ENCODE measurements around the gene PACSIN2.
"Not testable (repeated sequence)": the region's sequence is repeated elsewhere in the genome, so short reads cannot be mapped to it uniquely, and the experiment has no call there.

Gene PACSIN2

GRCh38 chr22:42926104-42926503, 88.8 kb downstream of the PACSIN2 start:
- H3K4me1 ChIP-seq (ENCODE audit: low read length): no peaks in the 10 kb centered on the region
- TF ChIP-seq EZH2 (optimal IDR thresholded peaks at IDR 0.05; ENCODE audit: low read depth, low read length): no peak
- no peak for TF ChIP-seq EZH2phosphoT487 (IDR thresholded peaks at IDR 0.05; ENCODE audit: low read length)
- TF ChIP-seq, protein P1, sequence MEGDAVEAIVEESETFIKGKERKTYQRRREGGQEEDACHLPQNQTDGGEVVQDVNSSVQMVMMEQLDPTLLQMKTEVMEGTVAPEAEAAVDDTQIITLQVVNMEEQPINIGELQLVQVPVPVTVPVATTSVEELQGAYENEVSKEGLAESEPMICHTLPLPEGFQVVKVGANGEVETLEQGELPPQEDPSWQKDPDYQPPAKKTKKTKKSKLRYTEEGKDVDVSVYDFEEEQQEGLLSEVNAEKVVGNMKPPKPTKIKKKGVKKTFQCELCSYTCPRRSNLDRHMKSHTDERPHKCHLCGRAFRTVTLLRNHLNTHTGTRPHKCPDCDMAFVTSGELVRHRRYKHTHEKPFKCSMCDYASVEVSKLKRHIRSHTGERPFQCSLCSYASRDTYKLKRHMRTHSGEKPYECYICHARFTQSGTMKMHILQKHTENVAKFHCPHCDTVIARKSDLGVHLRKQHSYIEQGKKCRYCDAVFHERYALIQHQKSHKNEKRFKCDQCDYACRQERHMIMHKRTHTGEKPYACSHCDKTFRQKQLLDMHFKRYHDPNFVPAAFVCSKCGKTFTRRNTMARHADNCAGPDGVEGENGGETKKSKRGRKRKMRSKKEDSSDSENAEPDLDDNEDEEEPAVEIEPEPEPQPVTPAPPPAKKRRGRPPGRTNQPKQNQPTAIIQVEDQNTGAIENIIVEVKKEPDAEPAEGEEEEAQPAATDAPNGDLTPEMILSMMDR (IDR thresholded peaks at IDR 0.05; ENCODE audit: low read length): no peak
- no peaks in the 10 kb centered on the region for H3F3A ChIP-seq (ENCODE audit: insufficient read depth, low read length)
- no peak overlapping the region for H3K27ac ChIP-seq (ENCODE audit: low read length)
- H3K27me3 ChIP-seq (replicated peaks; ENCODE audit: insufficient read depth, low read length): no peaks in the 10 kb centered on the region
- no peak overlapping the region for H3K9ac ChIP-seq (ENCODE audit: low read length)
- no peak overlapping the region for H3K4me3 ChIP-seq (ENCODE audit: low read length)
- H3K9me2 ChIP-seq (replicated peaks; ENCODE audit: insufficient read depth, low read length): no peaks in the 10 kb centered on the region
- H3K4me2 ChIP-seq (ENCODE audit: low read depth, low read length): no peak overlapping the region
- no peaks in the 10 kb centered on the region for H3K9me3 ChIP-seq (replicated peaks; ENCODE audit: insufficient read depth, low read length)
- H3K36me3 ChIP-seq (replicated peaks; ENCODE audit: insufficient read depth, low read length): no peaks in the 10 kb centered on the region
- H4K20me1 ChIP-seq (ENCODE audit: insufficient read depth, low read length): no peaks in the 10 kb centered on the region
- no peak overlapping the region for H2AFZ ChIP-seq (ENCODE audit: low read length)
- H3K79me2 ChIP-seq (ENCODE audit: low read length): no peaks in the 10 kb centered on the region; the same call in 1 of the 2 replicates
- no peak for DNase-seq

DNA sequence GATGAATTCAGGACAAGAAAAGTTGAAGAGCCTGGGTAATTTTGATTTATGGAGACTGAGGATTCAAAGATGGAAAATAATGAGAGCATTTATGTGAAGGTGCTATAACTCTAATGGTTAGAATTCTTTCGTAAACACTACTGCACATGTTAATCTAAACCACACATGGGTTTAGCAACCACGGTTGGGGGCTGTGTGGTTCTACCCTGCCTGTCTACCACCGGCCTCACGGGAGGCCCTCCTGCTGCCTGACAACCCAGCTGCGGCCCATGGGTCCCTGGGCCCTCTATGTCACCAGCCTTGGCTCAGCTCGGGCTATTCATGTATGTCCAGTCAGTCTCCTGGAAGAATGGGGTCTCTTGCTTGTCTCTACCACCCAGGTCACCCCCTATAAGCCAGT, 89.4 kb downstream of the PACSIN2 start:
- Histone ChIP-seq H3K27ac (ENCODE audit: low read length) (no peak overlapping the region), H3K4me1 (ENCODE audit: low read length) (no peaks in the 10 kb centered on the region), H3F3A (ENCODE audit: insufficient read depth, low read length) (no peaks in the 10 kb centered on the region), H3K9me2 (replicated peaks; ENCODE audit: insufficient read depth, low read length) (no peaks in the 10 kb centered on the region), H3K4me2 (ENCODE audit: low read depth, low read length) (no peak overlapping the region), H2AFZ (ENCODE audit: low read length) (no peak overlapping the region), H3K79me2 (ENCODE audit: low read length) (no peaks in the 10 kb centered on the region; the same call in 1 of the 2 replicates), H4K20me1 (ENCODE audit: insufficient read depth, low read length) (no peaks in the 10 kb centered on the region), H3K27me3 (replicated peaks; ENCODE audit: insufficient read depth, low read length) (no peaks in the 10 kb centered on the region), H3K4me3 (ENCODE audit: low read length) (no peak overlapping the region), H3K9me3 (replicated peaks; ENCODE audit: insufficient read depth, low read length) (no peaks in the 10 kb centered on the region), H3K36me3 (replicated peaks; ENCODE audit: insufficient read depth, low read length) (no peaks in the 10 kb centered on the region), H3K9ac (ENCODE audit: low read length) (no peak overlapping the region)
- no peak for TF ChIP-seq EZH2phosphoT487 (IDR thresholded peaks at IDR 0.05; ENCODE audit: low read length)
- no peak for TF ChIP-seq EZH2 (optimal IDR thresholded peaks at IDR 0.05; ENCODE audit: low read depth, low read length)
- DNase-seq: no peak

- H3K27me3 ChIP-seq (replicated peaks; ENCODE audit: insufficient read depth, low read length); DNase-seq; H3F3A ChIP-seq (ENCODE audit: insufficient read depth, low read length); H3K4me2 ChIP-seq (ENCODE audit: low read depth, low read length); H3K9me2 ChIP-seq (replicated peaks; ENCODE audit: insufficient read depth, low read length); H3K4me1 ChIP-seq (ENCODE audit: low read length); H3K9ac ChIP-seq (ENCODE audit: low read length); H3K9me3 ChIP-seq (replicated peaks; ENCODE audit: insufficient read depth, low read length); H4K20me1 ChIP-seq (ENCODE audit: insufficient read depth, low read length); H3K79me2 ChIP-seq (ENCODE audit: low read length); H3K4me3 ChIP-seq (ENCODE audit: low read length); H3K36me3 ChIP-seq (replicated peaks; ENCODE audit: insufficient read depth, low read length); H2AFZ ChIP-seq (ENCODE audit: low read length); H3K27ac ChIP-seq (ENCODE audit: low read length): not testable (repeated sequence)
These were observed 89.9 kb downstream of the PACSIN2 start for GRCh38 chr22:42925031-42925430.

DNA sequence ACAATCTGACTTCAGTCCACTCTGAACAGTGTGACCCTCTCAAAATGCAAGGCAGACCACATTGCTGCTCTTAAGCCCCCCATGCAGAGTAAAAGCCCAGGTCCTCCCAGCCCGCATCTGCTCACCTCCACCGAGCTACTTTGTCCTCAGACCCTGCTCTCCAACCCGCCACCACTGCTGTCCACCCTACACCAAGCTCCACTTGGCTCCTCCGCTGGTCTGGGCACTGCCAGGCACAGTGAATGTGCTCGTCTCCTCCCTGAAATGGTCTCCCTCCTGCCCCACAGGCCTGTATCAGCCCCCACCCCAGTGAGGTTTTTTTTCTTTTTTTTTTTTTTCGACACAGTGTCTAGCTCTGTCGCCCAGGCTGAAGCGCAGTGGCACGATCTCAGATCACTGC, 90.5 kb downstream of the PACSIN2 start:
- Histone ChIP-seq H2AFZ (ENCODE audit: low read length) (no peak overlapping the region), H3K27me3 (replicated peaks; ENCODE audit: insufficient read depth, low read length) (no peaks in the 10 kb centered on the region), H3K79me2 (ENCODE audit: low read length) (no peaks in the 10 kb centered on the region; the same call in 1 of the 2 replicates), H3K27ac (ENCODE audit: low read length) (no peak overlapping the region), H4K20me1 (ENCODE audit: insufficient read depth, low read length) (no peaks in the 10 kb centered on the region), H3K9ac (ENCODE audit: low read length) (no peak overlapping the region), H3F3A (ENCODE audit: insufficient read depth, low read length) (no peaks in the 10 kb centered on the region), H3K36me3 (replicated peaks; ENCODE audit: insufficient read depth, low read length) (no peaks in the 10 kb centered on the region), H3K4me3 (ENCODE audit: low read length) (no peak overlapping the region), H3K9me2 (replicated peaks; ENCODE audit: insufficient read depth, low read length) (no peaks in the 10 kb centered on the region), H3K4me1 (ENCODE audit: low read length) (no peaks in the 10 kb centered on the region), H3K9me3 (replicated peaks; ENCODE audit: insufficient read depth, low read length) (no peaks in the 10 kb centered on the region), H3K4me2 (ENCODE audit: low read depth, low read length) (no peak overlapping the region)
- TF ChIP-seq EZH2 (optimal IDR thresholded peaks at IDR 0.05; ENCODE audit: low read depth, low read length) (no peak), EZH2phosphoT487 (IDR thresholded peaks at IDR 0.05; ENCODE audit: low read length) (no peak)
- TF ChIP-seq, protein P1 (IDR thresholded peaks at IDR 0.05; ENCODE audit: low read length): no peak
- no peak for DNase-seq

Data from MM.1S (cell line).